K562 (cell line): ENCODE results near the gene NEMP2. TPM values are rescaled to one million over a fixed set of nuclear protein-coding genes. Genes with fewer than 3 reads are reported as not detected.

ENCODE experiments used
- CHCHD3 ChIP-seq: fragments of 250-450 bp; sonication (Bioruptor Pico); IDR thresholded peaks from 2 replicates; pipeline ENCODE4 v2.1.2; 2022; ENCODE audit warnings: mild to moderate bottlenecking
- GTF2E2 ChIP-seq: fragments of 200-800 bp; sonication (Bioruptor generic); IDR thresholded peaks from 2 replicates; pipeline ENCODE4 v1.6.1; 2016; ENCODE audit warnings: missing genetic modification characterization, missing compliant biosample characterization
- LCOR ChIP-seq: sonication (generic); formaldehyde crosslinking; IDR thresholded peaks from 2 replicates; pipeline ENCODE4 v1.8.0; 2022; ENCODE audit warnings: mild to moderate bottlenecking, missing genetic modification reagents
- RBM25 ChIP-seq: fragments of 200-400 bp; formaldehyde crosslinking; IDR thresholded peaks from 2 replicates; pipeline ENCODE4 v1.6.1; 2018; ENCODE audit warnings: low read length, low read depth, moderate library complexity; ENCODE audit not compliant: severe bottlenecking
- SP1 ChIP-seq: sonication (generic); formaldehyde crosslinking; IDR thresholded peaks from 2 replicates; pipeline ENCODE4 v1.8.1; 2022; ENCODE audit warnings: mild to moderate bottlenecking, missing genetic modification reagents
- TAF15 ChIP-seq: fragments of 200-400 bp; formaldehyde crosslinking; IDR thresholded peaks from 2 replicates; pipeline ENCODE4 v1.6.1; 2017; ENCODE audit warnings: mild to moderate bottlenecking, low read depth, low read length, moderate library complexity
- TEAD1 ChIP-seq, 2 experiments: fragments of 450-650 bp in 1 of 2; sonication (generic) in 1 of 2; formaldehyde crosslinking; IDR thresholded peaks; 2 replicates each; pipeline versions ENCODE4 v1.4.0 to v1.8.0; 2020 to 2022; ENCODE audit warnings: mild to moderate bottlenecking in 2 of 2, missing genetic modification reagents in 1 of 2
- ZBED1 ChIP-seq: IDR thresholded peaks from 2 replicates; pipeline ENCODE4 v1.6.1; 2014
- polyA plus RNA-seq, 8 experiments: library from polyadenylated mRNA; depleted of rRNA in 4 of 8; stranded (reverse) in 5 of 8; unstranded in 3 of 8; fragments of >200 nt; fragmentation: Nextera tagmentation in 2 of 8; fragmentation: Illumina TruSeq in 1 of 8; extraction: Ambion mirVana in 2 of 8; extraction: Trizol in 1 of 8; gene quantifications; 2 replicates each; pipeline versions ENCODE4 v1.2.1 to v1.2.3, GENCODE V29; 2011 to 2014; ENCODE audit warnings: inconsistent platforms in 1 of 8, missing spikeins in 1 of 8
- total RNA-seq, 7 experiments: library from RNA; depleted of rRNA in 6 of 7; stranded (reverse); fragments of >200 nt in 6 of 7; fragmentation: Illumina TruSeq in 2 of 7; extraction: Trizol in 2 of 7; gene quantifications; 2 replicates each; pipeline versions ENCODE4 v1.2.1 to v1.2.3, GENCODE V29; 2011 to 2021; ENCODE audit warnings: low replicate concordance in 1 of 7
- TF ChIP-seq, protein P1 (sequence below), 2 experiments: IDR thresholded peaks; 2 replicates each; pipeline ENCODE4 v1.6.1; 2011; ENCODE audit warnings: borderline replicate concordance in 1 of 2, control low read depth in 1 of 2, low read depth in 1 of 2, low read length in 1 of 2, mild to moderate bottlenecking in 1 of 2, mixed read lengths in 1 of 2, moderate library complexity in 1 of 2; ENCODE audit not compliant: insufficient read depth in 1 of 2, insufficient read length in 1 of 2, poor library complexity in 1 of 2, severe bottlenecking in 1 of 2; ENCODE audit errors: extremely low read depth in 1 of 2
- TF ChIP-seq, protein P2 (sequence below): sonication (generic); formaldehyde crosslinking; IDR thresholded peaks from 2 replicates; pipeline ENCODE4 v1.8.0; 2022; ENCODE audit warnings: missing genetic modification reagents, mild to moderate bottlenecking, moderate library complexity, borderline replicate concordance
- TF ChIP-seq, protein P3 (sequence below), 2 experiments: fragments of 450-650 bp in 1 of 2; sonication (generic) in 1 of 2; formaldehyde crosslinking in 1 of 2; IDR thresholded peaks; 2 replicates each; pipeline versions ENCODE4 v1.7.1 to v1.9.0; 2016 to 2022; ENCODE audit warnings: inconsistent platforms in 1 of 2, mild to moderate bottlenecking in 1 of 2, missing genetic modification reagents in 1 of 2
- TF ChIP-seq, protein P4 (sequence below): fragments of 450-650 bp; formaldehyde crosslinking; IDR thresholded peaks from 2 replicates; pipeline ENCODE4 v1.4.0; 2020; ENCODE audit warnings: mild to moderate bottlenecking, moderate library complexity

NEMP2 gene
- total and polyA plus RNA-seq, 9 of the 15 experiments (the other 6 are each of a cell fraction or from before 2014, with no cell fraction given): 0.32 to 3.0 (median 1.7) TPM

DNA sequence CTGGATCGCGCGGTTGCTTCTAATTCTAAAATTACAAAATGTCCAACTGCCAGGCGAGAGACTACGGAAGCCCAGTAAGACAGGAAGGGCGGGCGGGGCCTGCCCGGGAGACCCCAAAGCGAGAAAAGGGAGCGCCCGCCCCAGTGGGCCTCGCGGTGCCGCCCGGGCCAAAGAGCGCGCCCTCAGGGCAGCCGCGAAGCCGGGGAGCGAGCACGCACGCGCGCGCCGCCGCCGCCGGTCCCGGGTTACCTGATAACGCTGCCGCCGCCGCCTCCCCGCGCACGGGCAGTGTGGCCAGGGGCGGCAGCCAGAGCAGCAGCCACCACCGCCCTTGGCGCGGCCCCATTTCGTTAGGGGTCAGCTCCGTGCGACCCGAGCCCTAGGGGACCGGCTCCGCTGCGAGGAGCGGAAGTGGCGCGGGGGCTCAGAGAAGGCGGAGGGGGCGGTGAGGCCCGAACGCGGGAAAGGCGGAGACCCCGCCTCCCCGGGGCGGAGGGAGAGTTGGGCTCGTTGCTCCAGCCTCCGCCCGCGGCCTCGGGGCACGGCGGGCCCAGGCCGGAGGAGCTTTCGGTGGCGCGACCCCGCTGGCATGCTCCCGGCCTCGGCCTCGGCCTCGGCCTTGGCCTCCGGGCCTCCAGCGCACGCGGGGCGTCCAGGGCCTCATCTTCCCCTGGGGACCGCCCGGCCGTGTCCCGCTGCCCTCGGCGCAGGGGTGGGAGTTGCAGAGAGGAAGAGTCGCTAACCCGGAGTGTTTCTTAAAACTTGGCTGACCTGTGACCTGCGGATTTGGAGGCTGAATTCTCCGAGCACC lies at the start of gene NEMP2 (continued):
- TF ChIP-seq GTF2E2 (tag) (peak; percentile 69), RBM25 (peak; percentile 96), CHCHD3 (CRISPR knock-in tag) (no peak), LCOR (CRISPR knock-in tag) (peak; percentile 66), ZBED1 (no peak), SP1 (CRISPR knock-in tag) (peak; percentile 74), TAF15 (no peak), TEAD1 (CRISPR knock-in tag; IDR thresholded peaks at IDR 0.05) (peak in 1 of 2 experiments; percentile 39; a peak in 1 of 4 replicates)
- TF ChIP-seq, protein P1, sequence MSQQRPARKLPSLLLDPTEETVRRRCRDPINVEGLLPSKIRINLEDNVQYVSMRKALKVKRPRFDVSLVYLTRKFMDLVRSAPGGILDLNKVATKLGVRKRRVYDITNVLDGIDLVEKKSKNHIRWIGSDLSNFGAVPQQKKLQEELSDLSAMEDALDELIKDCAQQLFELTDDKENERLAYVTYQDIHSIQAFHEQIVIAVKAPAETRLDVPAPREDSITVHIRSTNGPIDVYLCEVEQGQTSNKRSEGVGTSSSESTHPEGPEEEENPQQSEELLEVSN (IDR thresholded peaks at IDR 0.05; ENCODE audit: borderline replicate concordance in 1 of 2, extremely low read depth in 1 of 2, insufficient read depth in 1 of 2, insufficient read length in 1 of 2, low read depth in 1 of 2, low read length in 1 of 2, poor library complexity in 1 of 2, severe bottlenecking in 1 of 2): peak; percentile 89 to 93
- TF ChIP-seq, protein P2, sequence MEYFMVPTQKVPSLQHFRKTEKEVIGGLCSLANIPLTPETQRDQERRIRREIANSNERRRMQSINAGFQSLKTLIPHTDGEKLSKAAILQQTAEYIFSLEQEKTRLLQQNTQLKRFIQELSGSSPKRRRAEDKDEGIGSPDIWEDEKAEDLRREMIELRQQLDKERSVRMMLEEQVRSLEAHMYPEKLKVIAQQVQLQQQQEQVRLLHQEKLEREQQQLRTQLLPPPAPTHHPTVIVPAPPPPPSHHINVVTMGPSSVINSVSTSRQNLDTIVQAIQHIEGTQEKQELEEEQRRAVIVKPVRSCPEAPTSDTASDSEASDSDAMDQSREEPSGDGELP: peak; percentile 73; the same call in 1 of the 2 replicates
- TF ChIP-seq, protein P3, sequence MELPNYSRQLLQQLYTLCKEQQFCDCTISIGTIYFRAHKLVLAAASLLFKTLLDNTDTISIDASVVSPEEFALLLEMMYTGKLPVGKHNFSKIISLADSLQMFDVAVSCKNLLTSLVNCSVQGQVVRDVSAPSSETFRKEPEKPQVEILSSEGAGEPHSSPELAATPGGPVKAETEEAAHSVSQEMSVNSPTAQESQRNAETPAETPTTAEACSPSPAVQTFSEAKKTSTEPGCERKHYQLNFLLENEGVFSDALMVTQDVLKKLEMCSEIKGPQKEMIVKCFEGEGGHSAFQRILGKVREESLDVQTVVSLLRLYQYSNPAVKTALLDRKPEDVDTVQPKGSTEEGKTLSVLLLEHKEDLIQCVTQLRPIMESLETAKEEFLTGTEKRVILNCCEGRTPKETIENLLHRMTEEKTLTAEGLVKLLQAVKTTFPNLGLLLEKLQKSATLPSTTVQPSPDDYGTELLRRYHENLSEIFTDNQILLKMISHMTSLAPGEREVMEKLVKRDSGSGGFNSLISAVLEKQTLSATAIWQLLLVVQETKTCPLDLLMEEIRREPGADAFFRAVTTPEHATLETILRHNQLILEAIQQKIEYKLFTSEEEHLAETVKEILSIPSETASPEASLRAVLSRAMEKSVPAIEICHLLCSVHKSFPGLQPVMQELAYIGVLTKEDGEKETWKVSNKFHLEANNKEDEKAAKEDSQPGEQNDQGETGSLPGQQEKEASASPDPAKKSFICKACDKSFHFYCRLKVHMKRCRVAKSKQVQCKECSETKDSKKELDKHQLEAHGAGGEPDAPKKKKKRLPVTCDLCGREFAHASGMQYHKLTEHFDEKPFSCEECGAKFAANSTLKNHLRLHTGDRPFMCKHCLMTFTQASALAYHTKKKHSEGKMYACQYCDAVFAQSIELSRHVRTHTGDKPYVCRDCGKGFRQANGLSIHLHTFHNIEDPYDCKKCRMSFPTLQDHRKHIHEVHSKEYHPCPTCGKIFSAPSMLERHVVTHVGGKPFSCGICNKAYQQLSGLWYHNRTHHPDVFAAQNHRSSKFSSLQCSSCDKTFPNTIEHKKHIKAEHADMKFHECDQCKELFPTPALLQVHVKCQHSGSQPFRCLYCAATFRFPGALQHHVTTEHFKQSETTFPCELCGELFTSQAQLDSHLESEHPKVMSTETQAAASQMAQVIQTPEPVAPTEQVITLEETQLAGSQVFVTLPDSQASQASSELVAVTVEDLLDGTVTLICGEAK (IDR thresholded peaks at IDR 0.05): peak; percentile 73
- TF ChIP-seq, protein P3 (CRISPR knock-in tag; IDR thresholded peaks at IDR 0.05): no peak
- TF ChIP-seq, protein P4, sequence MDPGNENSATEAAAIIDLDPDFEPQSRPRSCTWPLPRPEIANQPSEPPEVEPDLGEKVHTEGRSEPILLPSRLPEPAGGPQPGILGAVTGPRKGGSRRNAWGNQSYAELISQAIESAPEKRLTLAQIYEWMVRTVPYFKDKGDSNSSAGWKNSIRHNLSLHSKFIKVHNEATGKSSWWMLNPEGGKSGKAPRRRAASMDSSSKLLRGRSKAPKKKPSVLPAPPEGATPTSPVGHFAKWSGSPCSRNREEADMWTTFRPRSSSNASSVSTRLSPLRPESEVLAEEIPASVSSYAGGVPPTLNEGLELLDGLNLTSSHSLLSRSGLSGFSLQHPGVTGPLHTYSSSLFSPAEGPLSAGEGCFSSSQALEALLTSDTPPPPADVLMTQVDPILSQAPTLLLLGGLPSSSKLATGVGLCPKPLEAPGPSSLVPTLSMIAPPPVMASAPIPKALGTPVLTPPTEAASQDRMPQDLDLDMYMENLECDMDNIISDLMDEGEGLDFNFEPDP (CRISPR knock-in tag): no peak
